ENCODE measurements around the gene F2R. TPM values are rescaled to one million over a fixed set of nuclear protein-coding genes. Genes with fewer than 3 reads are reported as not detected.
"Not testable (repeated sequence)": the region's sequence is repeated elsewhere in the genome, so short reads cannot be mapped to it uniquely, and the experiment has no call there.

F2R gene
- total RNA-seq, 1 donor from 2014 or later, result 41.4 TPM

GRCh38 chr5:76735762-76736545 lies 20.0 kb downstream of the F2R start:
- DNase-seq (ENCODE audit: low read depth), result no peak
- TF ChIP-seq CTCF (conservative IDR thresholded peaks at IDR 0.05; ENCODE audit: low read depth, low read length), result no peak
- H3K4me3 ChIP-seq (ENCODE audit: low read depth, low read length), result no peak overlapping the region

GRCh38 chr5:76736679-76737556 lies 21.0 kb downstream of the F2R start:
- no peak overlapping the region for H3K4me3 ChIP-seq (ENCODE audit: low read depth, low read length)
- no peak for TF ChIP-seq CTCF (conservative IDR thresholded peaks at IDR 0.05; ENCODE audit: low read depth, low read length)
- no peak for DNase-seq (ENCODE audit: low read depth)

GRCh38 chr5:76737846-76738245 lies 21.9 kb downstream of the F2R start:
- TF ChIP-seq CTCF (conservative IDR thresholded peaks at IDR 0.05; ENCODE audit: low read depth, low read length), result no peak
- DNase-seq (ENCODE audit: low read depth), result no peak
- no peak overlapping the region for H3K4me3 ChIP-seq (ENCODE audit: low read depth, low read length)

GRCh38 chr5:76741506-76741905 lies 25.6 kb downstream of the F2R start:
- not testable (repeated sequence) for H3K4me3 ChIP-seq (ENCODE audit: low read depth, low read length); DNase-seq (ENCODE audit: low read depth)

GRCh38 chr5:76742583-76742982 lies 26.7 kb downstream of the F2R start:
- H3K4me3 ChIP-seq (ENCODE audit: low read depth, low read length), result no peak overlapping the region
- no peak for DNase-seq (ENCODE audit: low read depth)
- no peak for TF ChIP-seq CTCF (conservative IDR thresholded peaks at IDR 0.05; ENCODE audit: low read depth, low read length)

- DNase-seq (ENCODE audit: low read depth), result no peak
- no peak overlapping the region for H3K4me3 ChIP-seq (ENCODE audit: low read depth, low read length)
- no peak for TF ChIP-seq CTCF (conservative IDR thresholded peaks at IDR 0.05; ENCODE audit: low read depth, low read length)
Measured at GRCh38 chr5:76744632-76745031, 28.7 kb downstream of the F2R start.

- DNase-seq (ENCODE audit: low read depth), result no peak
- no peak overlapping the region for H3K4me3 ChIP-seq (ENCODE audit: low read depth, low read length)
- no peak for TF ChIP-seq CTCF (conservative IDR thresholded peaks at IDR 0.05; ENCODE audit: low read depth, low read length)
Measured at GRCh38 chr5:76745670-76746069, 29.7 kb downstream of the F2R start.
